ENCODE data around the gene FALEC.

Gene FALEC

GRCh38 chr1:150515328-150516049, at the start of gene FALEC:
FALEC (plus strand) TSS chr1:150515752.
- DNase-seq, result peak; percentile 79

DNA sequence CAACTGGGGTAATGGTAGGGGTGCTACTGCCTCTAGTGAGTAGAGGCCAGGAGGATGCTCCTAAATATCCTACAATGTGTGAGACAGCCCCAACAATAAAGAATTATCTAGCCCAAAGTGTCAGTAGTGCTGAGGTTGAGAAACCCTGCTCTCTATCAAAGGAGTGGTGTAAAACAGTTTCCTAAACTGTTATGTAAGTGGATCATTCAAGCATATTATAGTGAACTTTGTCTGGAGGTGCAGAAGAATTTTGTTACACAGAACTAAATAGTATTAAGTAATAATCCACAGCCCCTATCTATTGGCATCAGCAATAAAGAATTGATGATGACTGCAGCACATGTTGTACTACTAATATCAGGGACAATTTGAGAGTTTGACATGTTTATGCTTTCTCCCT, 48.6 kb upstream of the FALEC start:
- DNase-seq, result no peak

DNA sequence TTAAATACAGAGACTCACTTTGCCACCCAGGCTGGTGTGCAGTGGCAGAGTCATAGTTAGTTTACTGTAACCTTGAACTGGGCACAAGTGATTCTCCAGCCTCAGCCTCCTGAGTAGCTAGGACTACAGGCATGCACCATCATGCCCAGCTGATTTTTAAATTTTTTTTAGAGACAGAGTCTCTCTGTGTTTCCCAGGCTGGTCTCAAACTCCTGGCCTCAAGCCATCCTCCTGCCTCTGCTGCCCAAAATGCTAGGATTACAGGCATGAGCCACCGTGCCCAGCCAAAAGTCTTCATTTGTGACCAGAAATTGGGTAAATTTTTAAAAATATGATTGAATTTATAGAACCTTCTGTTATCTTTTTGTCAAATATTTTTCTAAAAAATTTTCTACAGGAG, 46.3 kb upstream of the FALEC start:
- no peak for DNase-seq

GRCh38 chr1:150472601-150473200, 42.9 kb upstream of the FALEC start:
- no peak for DNase-seq

DNA sequence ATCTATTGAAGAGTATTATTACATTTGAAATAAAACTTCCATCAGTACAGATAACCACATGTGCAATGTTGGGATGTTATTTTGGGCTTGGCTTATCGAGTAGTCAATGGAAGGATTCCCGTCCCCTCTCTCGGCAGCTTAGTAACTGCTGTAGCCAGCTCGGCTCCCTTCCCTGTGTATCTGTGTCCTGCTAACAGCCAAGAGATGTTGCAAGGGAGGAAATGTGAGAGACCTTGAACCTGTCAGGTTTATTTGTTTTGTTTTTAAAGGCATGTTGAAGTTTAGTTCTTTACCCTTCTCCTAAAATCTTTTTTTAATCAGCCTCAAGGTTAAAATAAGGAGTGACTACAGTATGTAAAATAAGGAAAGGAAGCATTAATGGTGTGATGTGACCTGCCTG, 41.9 kb upstream of the FALEC start:
- no peak for DNase-seq

- no peak for DNase-seq
Measured at GRCh38 chr1:150474869-150475268, 40.7 kb upstream of the FALEC start.

GRCh38 chr1:150476754-150477153, 38.8 kb upstream of the FALEC start:
- no peak for DNase-seq

DNA sequence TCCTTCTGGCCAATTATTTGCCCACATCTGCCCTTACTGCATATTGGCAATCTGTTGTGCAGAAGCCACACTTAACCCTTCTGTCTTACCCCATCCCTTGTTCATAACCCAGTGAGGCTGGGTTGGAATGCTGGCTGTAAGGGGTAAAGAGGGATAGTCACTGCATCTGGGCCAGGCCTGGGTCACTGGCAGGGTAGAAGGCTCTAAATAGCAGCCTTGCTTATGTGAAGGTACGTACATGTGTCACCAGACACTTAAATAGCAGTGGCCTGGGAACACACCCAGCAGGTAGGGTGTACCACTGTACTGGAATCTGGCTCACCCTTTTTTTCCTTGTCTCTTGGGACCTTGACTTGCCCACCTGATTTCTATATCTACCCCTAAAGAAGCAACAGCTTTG, 38.2 kb upstream of the FALEC start:
- no peak for DNase-seq

DNA sequence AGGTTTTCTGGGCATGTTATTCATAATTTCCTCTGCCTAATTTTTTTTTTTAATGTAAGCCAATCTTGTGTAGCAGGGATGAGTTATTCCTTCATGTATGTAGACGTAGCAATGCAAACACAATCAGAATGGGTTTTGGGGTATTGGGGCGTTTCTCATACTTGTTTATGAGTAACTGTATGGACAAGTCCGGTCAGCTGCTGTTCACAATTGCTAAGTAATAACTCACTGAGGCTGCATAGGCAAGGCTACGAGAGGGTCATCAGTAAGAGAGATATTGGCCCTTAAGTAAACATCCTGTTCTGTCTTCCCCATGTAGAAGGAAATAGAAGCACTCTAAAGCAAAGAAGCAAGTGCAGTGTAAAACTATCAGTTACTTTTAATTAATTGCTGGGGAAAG, 37.8 kb upstream of the FALEC start:
- no peak for DNase-seq

GRCh38 chr1:150479370-150479769, 36.2 kb upstream of the FALEC start:
- DNase-seq, result no peak

DNA sequence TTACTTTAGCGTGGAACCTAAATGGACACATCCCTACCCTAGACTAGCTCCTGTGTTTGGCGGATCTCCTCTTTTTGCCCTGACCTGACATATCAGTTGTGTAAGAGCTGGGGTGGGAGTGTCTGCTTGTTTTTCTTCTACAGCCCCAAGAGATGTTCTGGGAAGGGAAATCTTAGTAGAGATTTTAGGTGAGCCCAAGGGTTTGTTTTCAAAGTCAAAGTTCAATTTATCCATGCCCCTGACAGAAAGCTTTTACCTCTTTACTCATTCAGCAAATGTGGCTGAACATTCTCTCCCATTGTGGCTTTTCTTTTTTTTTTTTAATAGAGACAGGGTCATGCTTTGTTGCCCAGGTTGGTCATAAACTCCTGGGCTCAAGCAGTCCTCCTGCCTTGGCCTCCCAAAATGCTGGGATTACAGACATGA, 35.6 kb upstream of the FALEC start:
- no peak for DNase-seq

DNA sequence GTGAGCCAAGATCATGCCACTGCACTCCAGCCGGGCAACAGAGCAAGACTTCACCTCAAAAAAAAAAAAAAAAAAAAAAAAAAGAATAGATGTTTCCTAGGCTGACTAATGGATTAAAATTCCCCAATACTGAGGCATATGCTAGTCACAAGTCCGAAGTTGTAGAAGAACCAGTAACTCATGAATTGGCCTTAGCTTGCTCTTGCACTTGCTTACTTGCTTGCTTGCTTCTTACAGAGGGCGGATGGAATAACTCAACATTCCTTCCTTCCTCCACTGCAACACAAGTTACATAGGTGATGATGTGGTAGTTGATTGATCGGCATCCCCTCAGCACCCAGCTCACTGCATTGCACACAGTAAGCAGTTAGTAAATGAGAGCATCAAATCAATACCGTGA, 31.1 kb upstream of the FALEC start:
- no peak for DNase-seq

DNA sequence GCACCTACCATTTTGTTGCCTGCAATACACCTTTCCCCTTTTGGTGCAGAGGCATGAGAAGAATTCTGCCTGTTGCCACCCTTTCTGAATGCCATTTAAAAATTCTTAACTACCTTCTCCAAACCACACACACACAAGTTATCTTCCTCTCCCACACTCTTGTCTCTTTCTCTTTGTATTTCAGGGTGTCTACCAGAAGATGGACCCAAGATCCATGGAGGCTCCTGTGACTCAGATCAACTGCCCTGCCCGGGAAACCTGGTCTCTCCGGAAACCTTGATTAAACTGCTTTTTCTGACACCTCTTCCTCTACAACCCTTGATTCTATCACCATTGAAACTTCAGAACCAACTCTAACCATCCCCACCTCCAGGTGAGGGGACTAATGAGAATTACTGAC, 30.7 kb upstream of the FALEC start:
- DNase-seq, result no peak

- DNase-seq, result peak; percentile 93
Measured at GRCh38 chr1:150486966-150487762, 28.4 kb upstream of the FALEC start, which contains the start of gene TARS2. TARS2 (plus strand) TSS chr1:150487419; CDS start chr1:150487451, 32 bp downstream.

- no peak for DNase-seq
Measured at GRCh38 chr1:150487763-150488115, 27.8 kb upstream of the FALEC start.

GRCh38 chr1:150493175-150493574, 22.4 kb upstream of the FALEC start:
- DNase-seq, result no peak

- DNase-seq, result no peak
Measured at GRCh38 chr1:150498342-150498741, 17.2 kb upstream of the FALEC start.

DNA sequence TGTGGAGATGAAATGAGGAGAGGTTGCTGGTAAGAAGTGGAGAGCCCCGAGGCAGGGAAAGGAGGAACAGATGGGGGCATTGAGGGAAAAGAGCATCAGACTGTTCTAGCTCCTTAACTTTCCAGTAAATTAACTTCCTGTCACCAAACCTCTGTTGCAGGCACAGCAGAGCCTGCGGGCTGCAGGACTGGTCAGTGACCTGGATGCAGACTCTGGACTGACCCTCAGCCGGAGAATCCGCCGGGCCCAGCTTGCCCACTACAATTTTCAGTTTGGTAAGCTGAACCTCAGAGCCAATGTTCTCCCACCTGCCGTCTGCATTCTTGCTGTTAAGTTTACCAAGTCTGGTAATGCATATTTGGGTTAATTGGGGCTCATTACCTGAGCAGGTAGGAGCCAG, 10.1 kb upstream of the FALEC start:
- no peak for DNase-seq

DNA sequence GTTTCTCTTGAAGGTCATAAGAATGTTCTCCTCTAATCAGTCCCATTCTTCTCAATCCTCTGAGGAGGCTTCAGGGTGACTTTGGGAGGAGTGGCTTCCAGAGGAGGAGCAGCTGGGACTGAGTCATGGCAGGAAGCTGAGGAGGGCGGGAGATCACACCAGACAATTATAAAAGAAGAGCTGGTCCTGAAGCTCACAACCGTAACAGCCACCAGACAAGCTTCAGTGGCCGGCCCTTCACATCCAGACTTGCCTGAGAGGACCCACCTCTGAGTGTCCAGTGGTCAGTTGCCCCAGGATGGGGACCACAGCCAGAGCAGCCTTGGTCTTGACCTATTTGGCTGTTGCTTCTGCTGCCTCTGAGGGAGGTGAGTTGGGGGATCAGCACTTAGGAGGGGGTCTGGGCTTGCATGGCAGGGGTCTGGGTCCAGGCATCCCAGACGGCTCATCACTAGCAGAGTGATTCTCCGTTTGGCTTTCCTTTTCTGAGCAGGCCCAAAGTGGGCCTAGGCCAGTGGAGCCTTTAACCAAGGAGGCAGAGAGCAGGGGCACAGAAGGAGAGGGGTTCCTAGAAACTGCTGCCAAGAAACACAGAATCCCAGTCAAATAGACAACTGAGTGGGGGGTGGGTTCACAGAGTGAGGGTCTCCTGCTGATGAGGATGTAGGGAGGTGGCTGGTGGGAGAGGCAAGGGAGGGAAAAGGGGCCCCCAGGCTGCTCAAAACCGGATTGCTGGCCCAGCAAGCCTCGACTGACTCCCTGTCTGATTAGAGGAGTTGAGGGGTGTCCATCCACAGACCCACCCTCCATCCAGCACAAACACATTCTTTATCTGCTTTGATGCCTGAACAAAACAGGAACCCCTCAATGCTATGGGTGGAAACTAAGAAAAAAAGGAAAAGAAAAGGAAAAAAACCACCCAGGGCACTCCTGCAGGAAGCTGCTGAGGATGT, 7.4 kb upstream of the FALEC start, which contains the start of gene ECM1:
TSS of gene ECM1 (plus strand) at position 198 of the 953 bp plus-strand sequence. CDS start at position 299, 101 bp downstream.
- no peak for DNase-seq

GRCh38 chr1:150508982-150509381, 6.6 kb upstream of the FALEC start:
- no peak for DNase-seq

- DNase-seq, result no peak
Measured at GRCh38 chr1:150511551-150511950, 4.0 kb upstream of the FALEC start.

- no peak for DNase-seq
Measured at GRCh38 chr1:150511985-150512660, 3.4 kb upstream of the FALEC start.
